GM12864 (cell line): Measurements from ENCODE around the gene ENO4.

Experiments used
- DNase-seq: peaks from one replicate; pipeline ENCODE4 v3.0.0-alpha.2; 2011; ENCODE audit warnings: low read depth
- H3K4me3 ChIP-seq: 2 replicates; pipeline ENCODE4 v1.5.1; 2011; ENCODE audit warnings: mild to moderate bottlenecking, low read depth, low read length, control low read depth
- TF ChIP-seq, protein P1 (sequence below): IDR thresholded peaks from 2 replicates; pipeline ENCODE4 v1.5.1; 2011; ENCODE audit warnings: low read depth, mild to moderate bottlenecking, moderate library complexity, low read length, control low read depth, inconsistent platforms; ENCODE audit errors: missing control alignments

ENO4 gene

DNA sequence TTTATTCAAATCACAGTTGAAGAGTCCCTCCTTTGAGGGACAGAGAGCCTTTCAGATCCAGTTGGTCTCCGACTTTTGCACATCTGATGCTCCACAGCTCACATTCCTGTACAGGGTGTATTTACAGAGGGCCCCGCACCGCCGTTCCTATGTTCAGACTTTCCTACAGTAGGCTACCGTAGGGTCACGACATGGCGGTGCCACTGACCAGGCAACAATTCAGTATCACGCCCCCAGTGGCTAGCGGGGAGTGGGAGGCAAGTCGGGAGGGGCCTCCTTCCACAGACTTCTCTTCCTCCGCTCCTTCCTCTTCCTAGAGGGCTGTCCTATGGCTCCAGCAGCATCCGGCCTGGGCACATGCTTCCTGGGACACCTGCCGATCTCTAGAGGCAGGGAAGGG lies 40.6 kb upstream of the ENO4 start:
- TF ChIP-seq, protein P1, sequence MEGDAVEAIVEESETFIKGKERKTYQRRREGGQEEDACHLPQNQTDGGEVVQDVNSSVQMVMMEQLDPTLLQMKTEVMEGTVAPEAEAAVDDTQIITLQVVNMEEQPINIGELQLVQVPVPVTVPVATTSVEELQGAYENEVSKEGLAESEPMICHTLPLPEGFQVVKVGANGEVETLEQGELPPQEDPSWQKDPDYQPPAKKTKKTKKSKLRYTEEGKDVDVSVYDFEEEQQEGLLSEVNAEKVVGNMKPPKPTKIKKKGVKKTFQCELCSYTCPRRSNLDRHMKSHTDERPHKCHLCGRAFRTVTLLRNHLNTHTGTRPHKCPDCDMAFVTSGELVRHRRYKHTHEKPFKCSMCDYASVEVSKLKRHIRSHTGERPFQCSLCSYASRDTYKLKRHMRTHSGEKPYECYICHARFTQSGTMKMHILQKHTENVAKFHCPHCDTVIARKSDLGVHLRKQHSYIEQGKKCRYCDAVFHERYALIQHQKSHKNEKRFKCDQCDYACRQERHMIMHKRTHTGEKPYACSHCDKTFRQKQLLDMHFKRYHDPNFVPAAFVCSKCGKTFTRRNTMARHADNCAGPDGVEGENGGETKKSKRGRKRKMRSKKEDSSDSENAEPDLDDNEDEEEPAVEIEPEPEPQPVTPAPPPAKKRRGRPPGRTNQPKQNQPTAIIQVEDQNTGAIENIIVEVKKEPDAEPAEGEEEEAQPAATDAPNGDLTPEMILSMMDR = no peak
- no peak for DNase-seq
- H3K4me3 ChIP-seq = no peak overlapping the region

DNA sequence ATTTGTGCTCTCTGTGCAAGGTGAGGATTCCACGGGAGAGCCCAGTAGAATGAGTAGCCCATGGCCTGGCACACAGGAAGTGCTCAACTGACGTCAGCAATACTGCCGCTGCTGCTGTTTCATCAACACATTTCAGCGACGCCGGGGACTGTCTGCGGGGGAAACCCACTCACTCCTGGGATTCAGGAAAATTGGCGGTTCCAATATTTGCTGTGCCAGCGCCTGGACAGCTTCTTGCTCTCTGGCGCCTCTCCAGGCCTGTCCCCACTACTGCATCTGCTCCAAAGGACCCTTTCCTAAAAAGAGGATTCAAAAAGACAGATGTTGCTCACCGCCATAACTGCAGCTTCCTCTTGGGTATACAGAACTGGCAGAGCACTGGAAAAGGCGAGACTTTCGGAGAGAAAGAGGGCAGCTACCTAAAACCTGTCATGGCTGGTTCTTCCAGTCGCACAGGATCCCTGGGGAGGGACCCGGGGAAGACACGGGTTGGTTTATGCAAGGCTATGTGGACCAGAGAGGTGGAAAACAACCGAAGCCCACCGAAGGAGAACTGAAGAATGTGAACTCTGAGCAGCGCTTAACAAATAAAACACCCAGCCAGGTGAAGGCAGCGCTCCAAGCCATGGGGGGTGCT lies 39.7 kb upstream of the ENO4 start:
- H3K4me3 ChIP-seq = no peak overlapping the region
- DNase-seq = no peak
- TF ChIP-seq, protein P1 = peak; percentile 38

DNA sequence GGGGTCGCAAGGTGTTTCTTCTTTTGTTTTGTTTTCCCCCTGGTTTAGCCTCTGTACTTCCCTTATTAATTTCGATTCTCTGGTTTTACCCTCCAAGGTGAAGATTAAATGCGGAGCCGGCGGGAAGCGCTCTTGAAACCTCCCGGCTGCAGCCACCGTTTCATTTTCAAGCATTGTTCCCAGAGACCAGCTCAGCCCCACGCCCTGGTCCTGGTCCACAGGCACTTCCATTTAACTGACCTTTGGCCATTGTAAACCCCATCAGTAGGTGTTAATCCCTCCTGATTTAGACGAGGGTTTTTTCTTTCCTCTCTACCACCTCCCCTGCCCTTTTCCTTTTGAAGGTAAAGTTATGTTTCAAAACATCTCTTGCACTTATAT lies 39.2 kb upstream of the ENO4 start:
- TF ChIP-seq, protein P1 = no peak
- DNase-seq = no peak
- no peak overlapping the region for H3K4me3 ChIP-seq

DNA sequence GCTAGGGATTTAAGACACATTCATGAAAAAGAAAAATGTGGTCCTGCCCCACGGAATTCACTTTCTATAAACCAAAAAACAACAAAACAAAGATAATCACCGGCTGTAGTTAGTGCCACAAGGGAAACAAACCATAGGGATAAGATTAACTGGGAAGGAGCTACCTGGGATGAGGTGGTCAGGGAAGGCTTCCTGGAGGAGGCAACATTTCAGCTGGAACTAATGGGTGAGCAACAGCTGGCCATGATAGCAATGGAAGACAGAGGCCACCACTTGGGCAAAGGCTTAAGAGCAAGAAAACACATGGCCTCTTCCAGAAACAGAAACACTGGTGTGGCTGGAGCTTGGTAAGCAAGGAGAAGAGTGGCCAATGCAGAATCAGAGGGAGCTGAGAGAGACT lies 38.4 kb upstream of the ENO4 start:
- H3K4me3 ChIP-seq = no peak overlapping the region
- no peak for DNase-seq
- TF ChIP-seq, protein P1 = no peak

DNA sequence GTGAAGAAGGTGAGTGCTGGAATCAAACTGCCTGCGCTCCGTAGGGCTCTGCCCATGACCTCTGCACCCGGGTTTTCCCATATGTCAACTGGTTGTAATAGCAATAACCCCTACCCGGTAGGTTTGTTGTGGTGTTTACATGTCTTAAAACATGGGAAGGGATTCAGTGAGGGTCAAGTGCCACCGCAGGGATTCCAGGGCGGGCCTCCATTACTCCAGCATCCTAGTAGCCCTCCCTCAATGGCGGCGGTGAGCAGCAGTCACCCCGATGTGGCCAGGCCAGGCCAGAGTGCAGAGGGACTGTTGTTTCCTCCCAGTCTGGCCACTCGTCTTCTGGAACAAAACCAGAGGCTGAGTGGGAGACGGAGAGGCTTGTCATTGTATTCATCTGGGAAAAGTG lies 37.6 kb upstream of the ENO4 start:
- DNase-seq = no peak
- TF ChIP-seq, protein P1 = no peak
- no peak overlapping the region for H3K4me3 ChIP-seq

DNA sequence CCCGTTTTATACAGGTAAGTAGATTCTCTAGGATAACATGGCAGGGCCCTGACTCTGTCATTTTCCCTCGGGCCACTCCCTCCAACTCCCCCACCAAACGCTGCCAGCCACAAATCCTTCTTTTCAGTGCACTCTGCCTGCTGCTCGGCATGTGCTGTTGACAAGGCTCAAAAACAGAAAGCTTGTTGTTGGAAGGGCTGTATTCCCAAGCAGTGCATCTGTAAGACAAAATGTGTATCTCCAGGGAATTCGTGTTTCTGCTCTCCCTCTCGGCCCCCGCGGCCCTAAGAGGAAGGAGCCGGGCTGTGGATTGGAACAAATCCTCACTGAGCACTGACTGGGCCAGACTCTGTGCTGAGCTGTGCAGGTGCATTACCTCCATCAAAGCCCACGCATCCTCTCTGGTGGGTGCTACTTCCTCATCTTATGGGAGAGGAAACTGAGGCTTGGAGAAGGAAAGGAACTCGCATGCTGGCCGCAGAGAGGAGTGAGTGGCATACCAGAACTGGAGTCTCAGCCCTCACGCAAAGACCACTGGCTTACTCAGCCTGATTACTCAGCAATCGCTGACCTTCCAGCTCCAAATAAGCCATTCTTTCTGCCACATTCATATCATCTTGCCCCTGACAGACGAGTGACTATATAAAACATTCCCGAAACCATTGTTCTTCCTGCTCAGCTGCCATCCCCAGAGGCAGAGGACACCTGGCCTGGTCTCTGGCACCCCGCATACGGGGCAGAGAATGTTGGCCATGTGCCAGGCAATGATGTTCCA lies 33.5 kb upstream of the ENO4 start:
- TF ChIP-seq, protein P1 = no peak
- no peak overlapping the region for H3K4me3 ChIP-seq
- no peak for DNase-seq

DNA sequence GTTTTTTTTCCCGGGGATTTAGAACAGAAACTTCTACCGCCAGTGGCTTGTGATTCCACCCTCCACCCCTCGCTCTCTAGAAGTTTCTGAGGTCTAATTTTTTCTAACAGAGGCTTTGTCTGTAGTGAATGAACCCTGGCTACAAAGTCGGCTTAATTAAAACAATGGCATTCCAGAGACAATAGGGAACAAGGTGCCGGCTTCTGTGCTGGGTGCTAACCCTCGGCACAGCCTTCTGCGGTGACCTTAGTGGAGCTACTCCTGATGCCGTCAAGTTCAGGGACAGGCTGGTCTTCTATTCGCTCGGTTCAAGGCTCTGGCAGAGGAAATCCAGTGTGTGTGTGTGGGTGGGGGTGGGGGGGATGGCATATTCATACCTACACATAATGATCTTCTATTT lies 32.1 kb upstream of the ENO4 start:
- DNase-seq = no peak
- TF ChIP-seq, protein P1 = no peak
- H3K4me3 ChIP-seq = no peak overlapping the region
